WERI-Rb-1 (cell line): Measurements from ENCODE around the gene ZNF793.
A peak's percentile ranks its signal among the peaks of the same experiment; 100 is the strongest.

Experiments
- DNase-seq: peaks from one replicate; pipeline ENCODE4 v3.0.0-alpha.2; 2020
- H3K27ac ChIP-seq: fragments of 250-450 bp; sonication (Bioruptor Pico); 2 replicates; pipeline ENCODE4 v1.5.1; 2020; ENCODE audit warnings: mild to moderate bottlenecking, moderate library complexity
- H3K27me3 ChIP-seq: fragments of 250-450 bp; sonication (Bioruptor Pico); 2 replicates; pipeline ENCODE4 v1.5.1; 2021; ENCODE audit warnings: mild to moderate bottlenecking, low read depth, moderate library complexity; ENCODE audit not compliant: insufficient read depth, severe bottlenecking
- H3K36me3 ChIP-seq: fragments of 250-450 bp; sonication (Bioruptor Pico); 2 replicates; pipeline ENCODE4 v1.5.1; 2020; ENCODE audit warnings: mild to moderate bottlenecking, moderate library complexity
- H3K4me3 ChIP-seq: 2 replicates; pipeline ENCODE4 v1.5.1; 2011; ENCODE audit warnings: low read depth, mild to moderate bottlenecking, control low read depth, low read length
- H3K9me3 ChIP-seq: fragments of 250-450 bp; sonication (Bioruptor Pico); 2 replicates; pipeline ENCODE4 v1.5.1; 2021; ENCODE audit warnings: mild to moderate bottlenecking, moderate library complexity; ENCODE audit not compliant: severe bottlenecking
- CTCF ChIP-seq: IDR thresholded peaks from 2 replicates; pipeline ENCODE4 v1.5.1; 2011; ENCODE audit warnings: low read depth, mild to moderate bottlenecking, control low read depth, inconsistent platforms, low read length

ZNF793 gene

GRCh38 chr19:37506387-37507166 is at the start of gene ZNF793:
Gene ZNF793, plus strand, starts transcription at chr19:37506939. Its CDS starts 16,501 bp downstream, at chr19:37523440.
- peak within 1 kb of the TSS; percentile 99 for H3K27ac ChIP-seq

GRCh38 chr19:37466277-37466797 is 40.4 kb upstream of the ZNF793 start:
- TF ChIP-seq CTCF: no peak
- Histone ChIP-seq H3K27ac (peak overlapping the region; percentile 92), H3K9me3 (no peaks in the 10 kb centered on the region), H3K4me3 (peak overlapping the region; percentile 84), H3K27me3 (no peaks in the 10 kb centered on the region), H3K36me3 (peaks cover 45% of the 10 kb centered on the region)
- peak; percentile 4 for DNase-seq

More at GRCh38 chr19:37506387-37507166, at the start of gene ZNF793:
- peak within 1 kb of the TSS; percentile 83 for H3K4me3 ChIP-seq
- peaks cover 25% of the 10 kb centered on the region for H3K36me3 ChIP-seq
- peaks cover 7% of the 10 kb centered on the region for H3K9me3 ChIP-seq
- peak; percentile 90 for DNase-seq
- no peak for TF ChIP-seq CTCF
- no peaks in the 10 kb centered on the region for H3K27me3 ChIP-seq

- TF ChIP-seq CTCF: no peak
- Histone ChIP-seq H3K27me3 (no peaks in the 10 kb centered on the region), H3K4me3 (peak within 1 kb of the TSS; percentile 84), H3K9me3 (no peaks in the 10 kb centered on the region), H3K27ac (peak within 1 kb of the TSS; percentile 92), H3K36me3 (peaks cover 43% of the 10 kb centered on the region)
- DNase-seq: peak; percentile 92
Measured at GRCh38 chr19:37466798-37467607, 39.7 kb upstream of the ZNF793 start, which contains the start of gene ZNF569. Gene ZNF569, minus strand, starts transcription at chr19:37467444. Its CDS starts 22,523 bp downstream, at chr19:37444921.

- no peak for DNase-seq
- Histone ChIP-seq H3K36me3 (peaks cover 43% of the 10 kb centered on the region), H3K27ac (peak overlapping the region; percentile 92), H3K4me3 (peak overlapping the region; percentile 84), H3K27me3 (no peaks in the 10 kb centered on the region), H3K9me3 (no peaks in the 10 kb centered on the region)
- TF ChIP-seq CTCF: no peak
Measured at GRCh38 chr19:37467608-37468090, 39.1 kb upstream of the ZNF793 start.

- no peaks in the 10 kb centered on the region for H3K9me3 ChIP-seq
- peak within 1 kb of the TSS; percentile 94 for H3K27ac ChIP-seq
- DNase-seq: peak; percentile 93
- no peaks in the 10 kb centered on the region for H3K27me3 ChIP-seq
- H3K4me3 ChIP-seq: peak within 1 kb of the TSS; percentile 62
- H3K36me3 ChIP-seq: peaks cover 31% of the 10 kb centered on the region
- TF ChIP-seq CTCF: no peak
Measured at GRCh38 chr19:37468961-37469777, 37.6 kb upstream of the ZNF793 start, which contains the start of gene ZNF570. Gene ZNF570, plus strand, starts transcription at chr19:37469356. Its CDS starts 999 bp downstream, at chr19:37470355.
